GM19239 (cell line): Measurements from ENCODE around the gene RNASEH2A.

ENCODE experiments used
- DNase-seq: peaks from one replicate; pipeline ENCODE4 v3.0.0; 2011; ENCODE audit warnings: low spot score; ENCODE audit not compliant: insufficient read length
- FAIRE-seq: peaks from 2 replicates; lab custom pipeline; 2011; peaks lifted over from hg19 to GRCh38; lab: Jason Lieb, UNC

The RNASEH2A gene

GRCh38 chr19:12782424-12783290 is 23.7 kb upstream of the RNASEH2A start:
- DNase-seq, result no peak

GRCh38 chr19:12783291-12783848 is 23.0 kb upstream of the RNASEH2A start:
- FAIRE-seq (no peak), DNase-seq (no peak)

More at GRCh38 chr19:12782424-12783290, 23.7 kb upstream of the RNASEH2A start:
- no peak for FAIRE-seq

GRCh38 chr19:12783849-12784393 is 22.5 kb upstream of the RNASEH2A start:
- FAIRE-seq (no peak), DNase-seq (no peak)

DNA sequence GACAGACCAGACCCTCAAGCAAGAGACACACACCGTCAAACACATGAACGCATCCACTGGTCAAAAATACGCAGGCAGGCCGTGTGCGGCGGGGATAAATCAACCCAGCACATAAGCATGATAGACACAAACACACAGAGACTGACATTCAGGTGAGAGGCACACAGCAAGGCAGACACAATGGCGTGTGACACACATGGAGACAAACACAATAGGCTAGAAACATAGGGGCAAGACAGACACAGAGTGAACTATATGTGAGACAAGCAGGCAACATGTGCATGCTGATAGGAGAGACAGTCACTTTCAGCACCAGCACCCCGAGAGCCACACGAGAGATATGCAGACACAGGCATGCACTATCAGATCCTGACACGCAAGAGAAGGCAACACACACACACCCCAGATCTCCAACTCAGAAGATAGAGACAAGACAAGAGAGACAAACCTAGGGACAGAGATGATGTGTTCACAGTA is 22.0 kb upstream of the RNASEH2A start:
- FAIRE-seq (no peak), DNase-seq (no peak)

DNA sequence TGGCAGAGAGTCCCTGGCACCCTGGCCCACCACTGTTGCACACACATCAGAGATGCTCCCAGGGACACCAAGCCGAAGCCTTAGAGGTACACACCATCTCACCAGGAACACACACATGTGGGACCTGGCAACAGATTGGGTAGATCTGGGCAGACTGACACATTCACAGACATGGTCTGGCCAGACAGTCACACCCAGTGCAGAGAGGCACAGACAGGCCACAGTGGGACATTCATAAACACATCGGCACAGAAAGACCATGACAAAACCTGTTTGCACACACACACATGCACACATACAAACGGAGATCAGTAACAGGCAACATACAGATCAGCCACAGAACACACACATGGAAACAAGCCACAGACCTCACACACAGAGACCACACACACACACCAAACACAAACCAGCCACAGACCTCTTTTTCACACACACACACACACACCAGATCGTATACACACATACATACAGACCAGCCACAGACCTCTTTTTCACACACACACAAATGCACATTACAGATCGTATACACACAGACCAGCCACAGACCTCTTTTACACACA is 21.4 kb upstream of the RNASEH2A start:
- FAIRE-seq, result no peak
- no peak for DNase-seq

DNA sequence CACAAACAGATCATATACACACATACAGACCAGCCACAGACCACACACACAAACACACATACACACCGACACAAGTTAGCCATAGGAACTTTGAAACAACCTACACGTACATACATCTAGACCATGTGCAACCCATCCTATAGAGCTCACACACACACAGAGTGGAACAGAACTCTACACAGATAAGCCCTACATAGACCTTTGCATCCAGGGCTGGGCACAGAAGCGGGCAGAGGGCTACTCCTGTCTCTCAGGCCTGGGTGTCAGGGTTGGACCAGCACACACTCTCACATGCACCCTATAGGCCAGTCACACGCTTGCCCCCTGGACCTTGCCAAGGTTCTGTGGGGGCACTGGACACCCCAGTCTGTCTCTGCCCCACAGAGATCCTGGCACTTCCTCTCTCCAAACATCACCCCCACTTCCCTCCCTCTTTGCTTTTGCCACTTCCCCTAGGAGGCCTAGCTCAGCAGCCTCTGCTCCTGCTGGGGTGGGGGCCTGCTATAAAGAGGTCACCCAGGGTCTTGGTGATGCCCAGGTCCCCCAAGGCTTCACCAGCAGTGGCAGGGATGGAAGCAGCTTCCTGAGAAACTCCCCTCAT is 20.9 kb upstream of the RNASEH2A start:
- FAIRE-seq (no peak), DNase-seq (no peak)

GRCh38 chr19:12786141-12786870 is 20.1 kb upstream of the RNASEH2A start:
- no peak for FAIRE-seq
- no peak for DNase-seq

- FAIRE-seq (no peak), DNase-seq (no peak)
These were observed 19.4 kb upstream of the RNASEH2A start for GRCh38 chr19:12786952-12787351.

GRCh38 chr19:12787458-12787857 is 18.9 kb upstream of the RNASEH2A start:
- FAIRE-seq (no peak), DNase-seq (no peak)

DNA sequence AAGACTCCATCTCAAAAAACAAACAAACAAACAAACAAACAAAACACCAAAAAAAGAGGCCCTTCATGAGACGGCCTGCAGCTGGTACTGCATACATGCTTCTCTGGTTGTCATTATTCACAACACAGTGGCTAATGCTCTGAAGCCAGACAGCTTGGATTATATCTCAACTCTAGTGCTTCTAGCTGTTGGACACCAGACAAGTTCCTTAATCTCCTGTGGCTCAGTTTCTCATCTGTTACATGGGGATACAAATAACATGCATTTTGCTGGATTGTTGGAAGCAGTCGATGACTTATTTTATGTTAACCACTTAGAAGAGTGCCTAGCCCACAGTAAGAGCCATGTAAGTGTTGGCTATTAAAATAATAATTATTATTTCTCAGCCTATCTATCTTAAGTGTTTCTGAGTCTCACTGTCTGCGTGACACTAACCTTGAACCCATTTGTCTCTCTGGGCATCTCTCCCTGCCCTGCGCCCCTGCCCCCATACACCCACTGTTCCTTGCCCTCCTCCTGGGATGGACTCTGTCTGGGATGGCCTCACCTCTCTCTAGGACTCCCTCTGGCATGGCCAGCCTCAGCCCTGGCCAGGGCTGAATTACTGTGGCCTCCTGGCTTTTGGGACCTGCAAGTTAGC is 18.2 kb upstream of the RNASEH2A start:
- DNase-seq (no peak), FAIRE-seq (no peak)

GRCh38 chr19:12788682-12789097 is 17.7 kb upstream of the RNASEH2A start:
- DNase-seq (no peak), FAIRE-seq (peak; percentile 69)

DNA sequence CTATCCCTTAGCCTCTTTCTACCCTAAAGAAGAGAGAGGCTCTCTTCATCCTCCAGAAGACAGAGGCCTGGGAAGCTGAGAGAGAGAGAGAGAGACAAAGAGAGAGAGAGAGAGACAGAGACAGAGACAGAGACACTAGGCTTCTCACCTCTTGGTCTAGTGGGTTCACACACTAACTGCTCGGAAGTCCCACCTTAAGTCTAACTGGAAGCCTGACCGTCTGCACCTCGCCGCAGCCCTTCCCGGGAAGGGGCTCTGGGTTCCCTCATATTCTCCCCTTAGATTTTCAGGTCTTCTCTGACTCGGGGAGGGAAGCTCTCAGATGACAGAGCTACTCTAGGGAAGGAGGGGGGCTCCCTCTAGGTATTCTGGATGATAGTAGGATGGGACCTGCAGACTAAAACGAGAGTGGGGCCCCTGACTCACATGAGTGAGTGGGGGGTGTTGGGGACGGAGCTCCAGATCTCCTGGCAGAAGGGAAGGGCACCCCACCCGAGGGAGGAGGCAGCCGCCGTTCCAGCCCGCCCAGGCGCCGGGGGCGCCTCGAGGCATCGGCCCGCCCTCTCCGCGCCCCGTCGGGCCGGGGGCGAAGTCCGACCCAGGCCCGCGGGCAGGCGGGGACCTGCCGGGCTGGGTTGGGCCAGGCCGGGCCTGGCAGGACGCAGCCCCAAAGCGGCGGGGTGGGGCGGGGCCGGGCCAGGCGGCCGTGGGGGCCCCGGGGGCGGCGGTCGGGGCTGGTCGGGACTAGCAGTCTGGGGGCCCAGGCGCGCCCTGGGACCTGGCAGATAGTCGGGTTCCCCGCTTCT is 17.1 kb upstream of the RNASEH2A start:
- DNase-seq (no peak), FAIRE-seq (no peak)

DNA sequence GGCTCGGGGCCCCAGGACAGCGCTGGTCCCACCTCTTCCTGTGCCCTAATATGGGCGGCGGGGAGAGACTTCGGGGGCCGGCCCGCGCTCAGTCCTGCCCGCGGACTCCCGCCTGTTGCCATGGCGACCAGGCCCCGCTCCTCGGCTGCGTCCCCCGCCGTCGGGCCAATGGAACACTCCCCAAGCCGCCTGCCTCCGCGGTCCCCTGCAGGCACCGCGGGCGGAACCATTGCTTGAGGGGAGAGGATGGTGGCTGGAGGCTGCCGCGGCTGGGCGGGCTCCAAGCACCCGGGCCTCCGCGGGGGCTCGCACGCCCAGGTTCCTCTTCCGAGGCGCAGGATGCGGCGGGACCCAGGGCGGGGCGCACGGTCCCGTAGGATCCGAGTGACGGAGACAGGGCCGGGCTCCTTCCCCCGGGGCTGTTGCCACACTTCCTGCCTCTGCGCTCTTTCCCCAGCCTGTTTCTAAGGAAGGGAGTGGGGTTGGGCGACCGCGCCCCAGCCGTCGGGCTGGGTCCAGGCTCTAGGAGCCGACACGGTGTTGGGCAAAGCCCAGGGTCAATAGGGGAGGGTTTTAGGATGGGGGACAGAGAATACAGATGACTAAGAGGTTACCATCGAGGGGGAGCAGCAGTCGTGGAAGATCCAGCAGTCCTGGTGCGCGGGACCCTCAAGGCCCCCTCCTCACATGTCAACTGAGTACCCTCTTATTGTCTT is 16.3 kb upstream of the RNASEH2A start:
- FAIRE-seq, result no peak

GRCh38 chr19:12790628-12791344 is 15.6 kb upstream of the RNASEH2A start:
- no peak for DNase-seq
- no peak for FAIRE-seq

More for the DNA sequence above, 16.3 kb upstream of the RNASEH2A start:
- DNase-seq, result peak; percentile 93

GRCh38 chr19:12791345-12792050 is 14.9 kb upstream of the RNASEH2A start, which contains the start of gene JUNB:
TSS of gene JUNB (plus strand) at chr19:12791486. CDS start at chr19:12791772, 286 bp downstream.
- peak; percentile 82 for FAIRE-seq
- peak; percentile 78 for DNase-seq

DNA sequence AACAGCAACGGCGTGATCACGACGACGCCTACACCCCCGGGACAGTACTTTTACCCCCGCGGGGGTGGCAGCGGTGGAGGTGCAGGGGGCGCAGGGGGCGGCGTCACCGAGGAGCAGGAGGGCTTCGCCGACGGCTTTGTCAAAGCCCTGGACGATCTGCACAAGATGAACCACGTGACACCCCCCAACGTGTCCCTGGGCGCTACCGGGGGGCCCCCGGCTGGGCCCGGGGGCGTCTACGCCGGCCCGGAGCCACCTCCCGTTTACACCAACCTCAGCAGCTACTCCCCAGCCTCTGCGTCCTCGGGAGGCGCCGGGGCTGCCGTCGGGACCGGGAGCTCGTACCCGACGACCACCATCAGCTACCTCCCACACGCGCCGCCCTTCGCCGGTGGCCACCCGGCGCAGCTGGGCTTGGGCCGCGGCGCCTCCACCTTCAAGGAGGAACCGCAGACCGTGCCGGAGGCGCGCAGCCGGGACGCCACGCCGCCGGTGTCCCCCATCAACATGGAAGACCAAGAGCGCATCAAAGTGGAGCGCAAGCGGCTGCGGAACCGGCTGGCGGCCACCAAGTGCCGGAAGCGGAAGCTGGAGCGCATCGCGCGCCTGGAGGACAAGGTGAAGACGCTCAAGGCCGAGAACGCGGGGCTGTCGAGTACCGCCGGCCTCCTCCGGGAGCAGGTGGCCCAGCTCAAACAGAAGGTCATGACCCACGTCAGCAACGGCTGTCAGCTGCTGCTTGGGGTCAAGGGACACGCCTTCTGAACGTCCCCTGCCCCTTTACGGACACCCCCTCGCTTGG is 14.1 kb upstream of the RNASEH2A start:
- DNase-seq (no peak), FAIRE-seq (peak; percentile 49)
